Body of pancreas (tissue), 4 donors: ENCODE data around the gene PPP1R1B. TPM values are rescaled to one million over a fixed set of nuclear protein-coding genes. Genes with fewer than 3 reads are reported as not detected.
A peak's percentile ranks its signal among the peaks of the same experiment; 100 is the strongest.

Experiments
- ATAC-seq: fragments of 150-250 bp; one replicate; pipeline ENCODE4 v1.9.1; 2016
- DNase-seq, 4 donors: peaks; one replicate each; pipeline ENCODE4 v3.0.0-alpha.2; 2019
- H3K27ac ChIP-seq, 4 donors: fragments of 200-600 bp; sonication (generic); 1 replicate in 3 of 4; 2 replicates in 1 of 4; pipeline versions ENCODE4 v1.5.1 to v1.6.1; 2016 to 2019; ENCODE audit warnings: mild to moderate bottlenecking in 1 of 4, mixed read lengths in 1 of 4, moderate library complexity in 1 of 4
- H3K27me3 ChIP-seq, 2 donors: fragments of 200-600 bp; sonication (generic); one replicate each; pipeline ENCODE4 v1.6.0; 2016; ENCODE audit warnings: mild to moderate bottlenecking in 1 of 2
- H3K36me3 ChIP-seq, 2 donors: fragments of 200-600 bp; sonication (generic); replicated peaks in 1 of 2; 2 replicates each; pipeline ENCODE4 v1.5.1; 2016; ENCODE audit warnings: low read depth in 2 of 2; ENCODE audit not compliant: insufficient read depth in 1 of 2
- H3K4me1 ChIP-seq: fragments of 200-600 bp; sonication (generic); one replicate; pipeline ENCODE4 v1.6.0; 2016
- H3K4me3 ChIP-seq, 2 donors: fragments of 200-600 bp; sonication (generic); 1 replicate in 1 of 2; 2 replicates in 1 of 2; pipeline ENCODE4 v1.5.1; 2016 to 2019
- H3K9me3 ChIP-seq, 3 donors: fragments of 200-600 bp; sonication (generic); 1 replicate in 2 of 3; 2 replicates in 1 of 3; pipeline ENCODE4 v1.5.1; 2016
- CTCF ChIP-seq, 7 experiments: fragments of 450-650 bp in 4 of 7; fragments of 200-600 bp in 3 of 7; sonication (generic) in 3 of 7; IDR thresholded peaks; one replicate each; pipeline ENCODE4 v1.5.1; 2016 to 2019; ENCODE audit warnings: antibody characterized with exemption in 7 of 7
- POLR2A ChIP-seq, 3 donors: fragments of 450-650 bp; IDR thresholded peaks; one replicate each; pipeline ENCODE4 v1.6.1; 2016; ENCODE audit warnings: antibody characterized with exemption in 3 of 3, mild to moderate bottlenecking in 2 of 3
- WGBS, 2 donors: methylation state at CpG; one replicate each; pipeline ENCODE4 v1.1.5; 2017; 5-methylcytosine and 5-hydroxymethylcytosine counted together
- intact Hi-C: fragments of 100-400 bp; cut with DNase I; formaldehyde crosslinking; loops from one replicate; pipeline ENCODE4 v1.15.1; 2023
- total RNA-seq, 2 donors: library from RNA; depleted of rRNA; stranded (reverse); fragments of >200 nt; gene quantifications; one replicate each; pipeline ENCODE4 v1.1.0, GENCODE V29; 2016

PPP1R1B gene
- total RNA-seq, 2 donors from 2014 or later: 38.4 to 75.8 TPM

GRCh38 chr17:39627712-39628516 lies 1.2 kb downstream of the PPP1R1B start:
- intact Hi-C loops: no loop called here
- H3K4me1 ChIP-seq: peaks cover 69% of the 10 kb centered on the region
- 40 to 47% methylated on average over 10 to 16 of the region's 16 CpGs for WGBS, 2 donors
- H3K27me3 ChIP-seq: peaks cover 0 to 11% of the 10 kb centered on the region in 2 donors
- ATAC-seq: no peak
- peak in 1 of 3 donors; percentile 47 for TF ChIP-seq POLR2A (IDR thresholded peaks at IDR 0.05)
- TF ChIP-seq CTCF (IDR thresholded peaks at IDR 0.05): no peak
- no peaks in the 10 kb centered on the region for H3K9me3 ChIP-seq
- H3K36me3 ChIP-seq: no peaks in the 10 kb centered on the region
- no peak for DNase-seq
- H3K4me3 ChIP-seq: peak overlapping the region in 1 of 2 donors; percentile 2
- H3K27ac ChIP-seq: peak overlapping the region; percentile 58 to 87 (median 78)

- peak; percentile 5 for ATAC-seq
- peaks cover 0 to 11% of the 10 kb centered on the region in 2 donors for H3K27me3 ChIP-seq
- intact Hi-C loops: no loop called here
- H3K36me3 ChIP-seq: no peaks in the 10 kb centered on the region
- TF ChIP-seq CTCF (IDR thresholded peaks at IDR 0.05) (no peak), POLR2A (IDR thresholded peaks at IDR 0.05) (no peak)
- WGBS, 2 donors: 43 to 56% methylated on average over 8 to 10 of the region's 10 CpGs
- H3K9me3 ChIP-seq: no peaks in the 10 kb centered on the region
- peak overlapping the region in 3 of 4 donors; percentile 70 to 87 (median 85) for H3K27ac ChIP-seq
- peak in 3 of 4 donors; percentile 22 to 51 (median 45) for DNase-seq
- H3K4me3 ChIP-seq: no peak overlapping the region
- H3K4me1 ChIP-seq: peaks cover 70% of the 10 kb centered on the region
These were observed 2.1 kb downstream of the PPP1R1B start for GRCh38 chr17:39628655-39629493.

- H3K36me3 ChIP-seq: no peaks in the 10 kb centered on the region
- peak overlapping the region in 3 of 4 donors; percentile 70 to 87 (median 85) for H3K27ac ChIP-seq
- peaks cover 0 to 11% of the 10 kb centered on the region in 2 donors for H3K27me3 ChIP-seq
- ATAC-seq (no peak), DNase-seq (no peak)
- H3K4me1 ChIP-seq: peaks cover 76% of the 10 kb centered on the region
- WGBS, 2 donors: 48 to 54% methylated on average over 3 of the region's 3 CpGs
- no peak for TF ChIP-seq CTCF (IDR thresholded peaks at IDR 0.05)
- no peak for TF ChIP-seq POLR2A (IDR thresholded peaks at IDR 0.05)
- intact Hi-C loops: no loop called here
- H3K4me3 ChIP-seq: no peak overlapping the region
- H3K9me3 ChIP-seq: no peaks in the 10 kb centered on the region
These were observed 2.7 kb downstream of the PPP1R1B start for GRCh38 chr17:39629494-39629880.

- Histone ChIP-seq H3K27ac (peak overlapping the region in 3 of 4 donors; percentile 70 to 87 (median 85)), H3K27me3 (peaks cover 0 to 11% of the 10 kb centered on the region in 2 donors), H3K4me3 (no peak overlapping the region), H3K36me3 (no peaks in the 10 kb centered on the region), H3K9me3 (no peaks in the 10 kb centered on the region), H3K4me1 (peaks cover 80% of the 10 kb centered on the region)
- DNase-seq: no peak
- TF ChIP-seq POLR2A (IDR thresholded peaks at IDR 0.05) (no peak), CTCF (IDR thresholded peaks at IDR 0.05) (no peak)
- no peak for ATAC-seq
- 50 to 55% methylated on average over 12 of the region's 12 CpGs for WGBS, 2 donors
- intact Hi-C loops: no loop called here
These were observed 3.1 kb downstream of the PPP1R1B start for GRCh38 chr17:39629898-39630297.
